ENCODE measurements around the gene PPP6R1. TPM values are rescaled to one million over a fixed set of nuclear protein-coding genes. Genes with fewer than 3 reads are reported as not detected.
A peak's percentile ranks its signal among the peaks of the same experiment; 100 is the strongest.

The PPP6R1 gene
- total RNA-seq, 1 experiment from 2014 or later: 134 TPM

DNA sequence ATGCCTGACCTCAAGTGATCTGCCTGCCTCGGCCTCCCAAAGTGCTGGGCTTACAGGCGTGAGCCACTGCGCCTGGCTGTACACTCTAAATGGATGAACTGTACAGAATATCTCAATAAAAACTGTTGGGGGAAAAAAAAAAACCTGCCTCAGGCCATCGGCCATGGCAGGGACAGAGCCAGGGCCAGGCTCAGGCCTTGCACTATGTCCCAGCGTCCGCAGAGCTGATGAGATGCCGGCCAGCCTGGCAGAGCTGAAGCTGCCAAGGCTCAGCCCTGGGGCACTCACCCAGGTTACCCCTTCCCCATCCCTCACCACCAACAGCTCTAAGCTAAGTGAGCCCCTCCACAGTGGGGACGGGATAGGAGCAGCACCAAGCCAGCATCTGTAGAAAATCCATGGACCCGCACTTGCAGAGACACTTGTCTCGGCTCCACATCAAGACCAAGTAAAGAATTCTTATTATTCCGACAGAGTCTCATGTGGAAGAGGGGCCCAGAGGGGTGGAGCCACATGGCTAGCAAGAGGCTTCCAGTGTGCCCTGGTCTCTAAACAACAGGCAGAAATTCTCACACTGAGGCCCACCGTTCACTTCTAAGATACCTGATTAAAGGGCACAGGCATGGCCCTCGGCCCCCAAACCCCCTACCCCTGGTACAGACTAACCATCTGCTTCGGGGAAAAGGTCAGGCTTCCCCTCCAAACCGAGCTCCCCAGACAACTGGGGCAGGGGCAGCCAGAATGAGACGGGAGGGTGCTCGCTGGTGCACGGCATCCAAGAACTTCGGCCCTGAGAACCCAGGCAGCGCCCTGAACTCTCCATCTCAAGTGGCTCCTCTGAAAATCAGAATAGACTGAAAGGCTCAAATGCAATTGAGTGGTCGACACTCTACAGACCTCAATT lies 5.8 kb downstream of the PPP6R1 start:
- Histone ChIP-seq H3K4me3 (ENCODE audit: low read length) (peak overlapping the region; percentile 84), H3K4me2 (ENCODE audit: low read depth, low read length, poor library complexity, severe bottlenecking) (peak overlapping the region; percentile 96), H3K27me3 (ENCODE audit: low read length) (no peaks in the 10 kb centered on the region), H3K27ac (ENCODE audit: low read length) (peak overlapping the region; percentile 98), H4K20me1 (ENCODE audit: insufficient read depth, low read depth, low read length) (peaks cover 61% of the 10 kb centered on the region), H3K79me2 (ENCODE audit: low read length) (peaks cover 99% of the 10 kb centered on the region), H3K36me3 (ENCODE audit: insufficient read depth, low read length) (peaks cover 28% of the 10 kb centered on the region), H3K9me3 (ENCODE audit: low read length) (no peaks in the 10 kb centered on the region), H3K4me1 (ENCODE audit: low read length) (peaks cover 60% of the 10 kb centered on the region), H2AFZ (ENCODE audit: low read length) (no peak overlapping the region), H3K9me2 (replicated peaks; ENCODE audit: insufficient read depth, low read length) (no peaks in the 10 kb centered on the region), H3K9ac (ENCODE audit: low read length) (peak overlapping the region; percentile 96)
- peak; percentile 55 for DNase-seq

DNA sequence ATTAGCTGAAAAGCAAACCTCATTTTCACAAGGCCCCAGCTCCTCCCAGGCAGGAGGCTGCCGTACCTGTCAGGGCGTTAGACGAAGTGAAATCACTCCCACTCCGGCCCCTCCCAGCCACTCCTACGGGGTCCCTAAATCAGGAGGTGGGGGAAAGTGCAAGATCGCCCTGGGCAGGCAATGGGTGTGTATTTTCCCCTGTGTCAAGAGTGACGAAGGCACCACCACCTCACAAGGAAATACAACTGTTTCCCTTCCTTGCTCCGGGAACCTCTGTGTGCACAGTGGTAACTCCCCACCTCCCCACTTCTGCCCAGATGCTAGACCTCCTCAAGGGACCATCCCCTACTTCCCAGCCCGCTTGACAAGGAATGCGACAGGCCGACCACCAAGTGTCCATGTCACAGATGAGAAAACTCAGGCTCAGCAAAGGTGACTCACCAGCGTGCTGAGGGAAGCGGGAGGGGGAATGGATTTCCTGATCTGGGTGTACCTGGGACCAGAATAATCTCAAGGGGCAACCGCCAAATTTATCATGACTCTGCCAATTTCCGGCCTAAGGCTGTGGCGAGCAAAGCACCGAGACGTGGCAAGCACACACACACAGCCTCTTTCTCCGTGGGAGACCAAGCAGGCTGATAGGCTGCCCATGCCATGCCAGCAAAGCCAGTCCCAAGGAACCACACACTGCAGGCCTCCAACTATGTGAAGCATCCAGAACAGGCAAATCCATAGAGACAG lies 7.3 kb downstream of the PPP6R1 start:
- H3K27me3 ChIP-seq (ENCODE audit: low read length): no peaks in the 10 kb centered on the region
- peaks cover 53% of the 10 kb centered on the region for H3K4me1 ChIP-seq (ENCODE audit: low read length)
- H3K9me3 ChIP-seq (ENCODE audit: low read length): no peaks in the 10 kb centered on the region
- H3K9me2 ChIP-seq (replicated peaks; ENCODE audit: insufficient read depth, low read length): no peaks in the 10 kb centered on the region
- DNase-seq: peak; percentile 57
- H3K27ac ChIP-seq (ENCODE audit: low read length): peak overlapping the region; percentile 98
- H3K9ac ChIP-seq (ENCODE audit: low read length): peak overlapping the region; percentile 46
- H3K4me3 ChIP-seq (ENCODE audit: low read length): no peak overlapping the region
- H3K79me2 ChIP-seq (ENCODE audit: low read length): peaks cover 99% of the 10 kb centered on the region
- no peak overlapping the region for H2AFZ ChIP-seq (ENCODE audit: low read length)
- H4K20me1 ChIP-seq (ENCODE audit: insufficient read depth, low read depth, low read length): peaks cover 63% of the 10 kb centered on the region
- peak overlapping the region; percentile 26 for H3K4me2 ChIP-seq (ENCODE audit: low read depth, low read length, poor library complexity, severe bottlenecking)
- peaks cover 36% of the 10 kb centered on the region for H3K36me3 ChIP-seq (ENCODE audit: insufficient read depth, low read length)

GRCh38 chr19:55250262-55251036 lies 8.4 kb downstream of the PPP6R1 start:
- Histone ChIP-seq H4K20me1 (ENCODE audit: insufficient read depth, low read depth, low read length) (peaks cover 66% of the 10 kb centered on the region), H3K9me2 (replicated peaks; ENCODE audit: insufficient read depth, low read length) (no peaks in the 10 kb centered on the region), H3K4me2 (ENCODE audit: low read depth, low read length, poor library complexity, severe bottlenecking) (no peak overlapping the region)

DNA sequence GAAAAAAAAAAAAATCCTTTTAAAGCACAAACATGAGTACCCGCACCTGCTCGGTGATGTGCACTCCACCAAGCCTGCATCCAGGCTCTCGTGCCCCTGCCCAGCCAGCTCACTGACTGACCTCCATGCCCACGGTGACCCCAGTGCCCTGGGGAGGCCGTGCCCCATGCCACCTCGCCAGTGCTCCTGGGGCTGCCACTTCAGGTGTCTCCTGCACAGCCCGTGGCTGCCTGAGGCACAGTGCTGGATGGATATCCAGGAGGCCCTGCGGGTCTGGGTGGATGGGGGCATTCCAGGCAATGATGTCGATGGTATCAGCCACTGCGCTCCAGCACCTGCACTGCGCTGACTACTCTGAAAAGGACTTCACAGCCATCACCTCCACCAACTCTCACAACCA lies 9.0 kb downstream of the PPP6R1 start:
- peaks cover 44% of the 10 kb centered on the region for H3K36me3 ChIP-seq (ENCODE audit: insufficient read depth, low read length)
- H2AFZ ChIP-seq (ENCODE audit: low read length): no peak overlapping the region
- H3K9me3 ChIP-seq (ENCODE audit: low read length): no peaks in the 10 kb centered on the region
- no peak overlapping the region for H3K9ac ChIP-seq (ENCODE audit: low read length)
- no peaks in the 10 kb centered on the region for H3K9me2 ChIP-seq (replicated peaks; ENCODE audit: insufficient read depth, low read length)
- H4K20me1 ChIP-seq (ENCODE audit: insufficient read depth, low read depth, low read length): peaks cover 71% of the 10 kb centered on the region
- no peak overlapping the region for H3K4me2 ChIP-seq (ENCODE audit: low read depth, low read length, poor library complexity, severe bottlenecking)
- DNase-seq: no peak
- no peak overlapping the region for H3K4me3 ChIP-seq (ENCODE audit: low read length)
- peaks cover 96% of the 10 kb centered on the region for H3K79me2 ChIP-seq (ENCODE audit: low read length)
- H3K27ac ChIP-seq (ENCODE audit: low read length): no peak overlapping the region
- no peaks in the 10 kb centered on the region for H3K27me3 ChIP-seq (ENCODE audit: low read length)
- peaks cover 37% of the 10 kb centered on the region for H3K4me1 ChIP-seq (ENCODE audit: low read length)

More at GRCh38 chr19:55250262-55251036, 8.4 kb downstream of the PPP6R1 start:
- H3K79me2 ChIP-seq (ENCODE audit: low read length): peaks cover 97% of the 10 kb centered on the region
- peak overlapping the region; percentile 98; the same call in 1 of the 2 replicates for H3K27ac ChIP-seq (ENCODE audit: low read length)
- peaks cover 39% of the 10 kb centered on the region for H3K36me3 ChIP-seq (ENCODE audit: insufficient read depth, low read length)
- peaks cover 43% of the 10 kb centered on the region for H3K4me1 ChIP-seq (ENCODE audit: low read length)
- H3K4me3 ChIP-seq (ENCODE audit: low read length): no peak overlapping the region
- H3K9ac ChIP-seq (ENCODE audit: low read length): no peak overlapping the region
- no peaks in the 10 kb centered on the region for H3K9me3 ChIP-seq (ENCODE audit: low read length)
- no peaks in the 10 kb centered on the region for H3K27me3 ChIP-seq (ENCODE audit: low read length)
- no peak for DNase-seq
- no peak overlapping the region for H2AFZ ChIP-seq (ENCODE audit: low read length)

DNA sequence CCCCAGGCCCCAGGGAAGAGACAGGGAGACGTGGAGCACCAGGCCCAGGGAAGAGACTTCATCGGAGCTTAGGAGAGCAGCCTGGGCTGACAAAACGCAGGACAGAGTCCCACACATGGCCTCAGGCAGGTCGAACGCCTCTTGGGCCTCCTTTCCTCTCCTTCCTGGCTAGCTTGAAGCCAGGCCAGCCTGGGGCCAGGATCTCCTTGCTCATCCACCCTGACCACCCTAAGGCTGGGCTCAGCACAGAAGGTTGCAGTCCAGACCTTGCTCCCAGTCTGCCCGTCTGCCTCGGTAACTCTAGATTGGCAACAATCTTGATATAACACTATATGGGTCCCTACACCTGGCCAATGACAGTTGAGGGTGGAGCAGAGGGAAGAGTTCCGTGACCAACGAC lies 10.1 kb downstream of the PPP6R1 start:
- Histone ChIP-seq H4K20me1 (ENCODE audit: insufficient read depth, low read depth, low read length) (peaks cover 82% of the 10 kb centered on the region), H3K9me2 (replicated peaks; ENCODE audit: insufficient read depth, low read length) (no peaks in the 10 kb centered on the region), H3K27me3 (ENCODE audit: low read length) (no peaks in the 10 kb centered on the region), H3K79me2 (ENCODE audit: low read length) (peaks cover 97% of the 10 kb centered on the region), H3K4me1 (ENCODE audit: low read length) (peaks cover 25% of the 10 kb centered on the region), H3K4me2 (ENCODE audit: low read depth, low read length, poor library complexity, severe bottlenecking) (no peak overlapping the region), H3K4me3 (ENCODE audit: low read length) (no peak overlapping the region), H2AFZ (ENCODE audit: low read length) (no peak overlapping the region), H3K9me3 (ENCODE audit: low read length) (no peaks in the 10 kb centered on the region), H3K9ac (ENCODE audit: low read length) (no peak overlapping the region), H3K36me3 (ENCODE audit: insufficient read depth, low read length) (peaks cover 50% of the 10 kb centered on the region), H3K27ac (ENCODE audit: low read length) (no peak overlapping the region)
- DNase-seq: no peak

- Histone ChIP-seq H3K4me1 (ENCODE audit: low read length) (peaks cover 21% of the 10 kb centered on the region), H2AFZ (ENCODE audit: low read length) (no peak overlapping the region), H3K36me3 (ENCODE audit: insufficient read depth, low read length) (peaks cover 50% of the 10 kb centered on the region), H3K79me2 (ENCODE audit: low read length) (peaks cover 96% of the 10 kb centered on the region), H3K27ac (ENCODE audit: low read length) (no peak overlapping the region), H3K9ac (ENCODE audit: low read length) (no peak overlapping the region), H3K9me2 (replicated peaks; ENCODE audit: insufficient read depth, low read length) (no peaks in the 10 kb centered on the region), H3K27me3 (ENCODE audit: low read length) (no peaks in the 10 kb centered on the region), H4K20me1 (ENCODE audit: insufficient read depth, low read depth, low read length) (peaks cover 85% of the 10 kb centered on the region), H3K9me3 (ENCODE audit: low read length) (no peaks in the 10 kb centered on the region), H3K4me3 (ENCODE audit: low read length) (no peak overlapping the region), H3K4me2 (ENCODE audit: low read depth, low read length, poor library complexity, severe bottlenecking) (no peak overlapping the region)
- DNase-seq: no peak
Measured at GRCh38 chr19:55248166-55248675, 10.6 kb downstream of the PPP6R1 start.

- Histone ChIP-seq H3K79me2 (ENCODE audit: low read length) (peaks cover 92% of the 10 kb centered on the region), H3K4me2 (ENCODE audit: low read depth, low read length, poor library complexity, severe bottlenecking) (no peak overlapping the region), H3K9me3 (ENCODE audit: low read length) (no peaks in the 10 kb centered on the region), H3K27ac (ENCODE audit: low read length) (no peak overlapping the region), H3K4me1 (ENCODE audit: low read length) (peaks cover 15% of the 10 kb centered on the region), H4K20me1 (ENCODE audit: insufficient read depth, low read depth, low read length) (peaks cover 83% of the 10 kb centered on the region), H3K36me3 (ENCODE audit: insufficient read depth, low read length) (peaks cover 47% of the 10 kb centered on the region), H3K9ac (ENCODE audit: low read length) (no peak overlapping the region), H2AFZ (ENCODE audit: low read length) (no peak overlapping the region), H3K27me3 (ENCODE audit: low read length) (no peaks in the 10 kb centered on the region), H3K9me2 (replicated peaks; ENCODE audit: insufficient read depth, low read length) (no peaks in the 10 kb centered on the region), H3K4me3 (ENCODE audit: low read length) (no peak overlapping the region)
- DNase-seq: no peak
Measured at GRCh38 chr19:55247621-55248099, 11.2 kb downstream of the PPP6R1 start.
